Fibroblast of skin of abdomen (primary cell): ENCODE measurements around the gene DKKL1. TPM values are rescaled to one million over a fixed set of nuclear protein-coding genes. Genes with fewer than 3 reads are reported as not detected.
"Not testable (repeated sequence)": the region's sequence is repeated elsewhere in the genome, so short reads cannot be mapped to it uniquely, and the experiment has no call there.

ENCODE experiments used
- DNase-seq: peaks from one replicate; pipeline ENCODE4 v3.0.0-alpha.2; 2013
- polyA plus RNA-seq, 2 experiments: library from polyadenylated mRNA; unstranded; fragments of 120-200 nt; gene quantifications; one replicate each; pipeline ENCODE4 v1.2.1, GENCODE V29; 2013; ENCODE audit not compliant: insufficient read length in 2 of 2

DKKL1 gene
- polyA plus RNA-seq (2013, experiment 1 of 2; ENCODE audit: insufficient read length) = 0.90 TPM
- polyA plus RNA-seq (2013, experiment 2 of 2; ENCODE audit: insufficient read length) = 0.88 TPM

GRCh38 chr19:49363268-49364082, at the start of gene DKKL1:
Gene DKKL1 (plus strand): TSS chr19:49363877. CDS start chr19:49363999, 122 bp downstream.
- DNase-seq = peak; percentile 99

- DNase-seq = no peak
These were observed 48.6 kb upstream of the DKKL1 start for GRCh38 chr19:49315111-49315510.

- no peak for DNase-seq
These were observed 47.4 kb upstream of the DKKL1 start for GRCh38 chr19:49316284-49316683.

GRCh38 chr19:49318296-49318695, 45.4 kb upstream of the DKKL1 start:
- DNase-seq = no peak

- no peak for DNase-seq
These were observed 38.7 kb upstream of the DKKL1 start, which contains the start of gene SLC6A16 for GRCh38 chr19:49324801-49325576. Gene SLC6A16 (minus strand): TSS chr19:49325191. CDS start chr19:49311347, 13,844 bp downstream.

GRCh38 chr19:49325756-49326155, 37.9 kb upstream of the DKKL1 start:
- DNase-seq = not testable (repeated sequence)

DNA sequence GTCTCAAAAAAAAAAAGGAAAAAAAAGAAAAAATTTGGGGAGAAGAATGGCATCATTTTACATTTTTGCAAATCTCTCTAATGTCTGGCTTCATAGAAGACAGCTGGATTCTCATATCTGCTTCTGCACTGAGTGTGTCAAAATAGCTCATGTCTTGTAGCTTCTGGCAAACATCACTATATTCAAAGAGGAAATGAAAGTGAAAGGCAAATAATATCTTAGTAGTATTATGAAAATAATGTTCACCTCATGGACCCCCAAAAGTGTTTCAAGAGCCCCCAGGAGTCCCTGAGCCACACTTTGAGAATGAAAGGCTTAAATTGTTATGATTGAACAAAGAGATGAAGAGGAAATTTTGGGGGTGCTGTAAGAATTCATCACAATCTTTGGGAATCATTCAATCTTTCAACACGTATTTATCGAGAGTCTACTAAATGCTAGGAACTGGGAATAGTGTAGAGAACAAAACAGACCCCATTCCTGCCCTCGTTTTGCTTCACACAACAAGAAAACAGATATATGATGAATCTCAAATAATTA, 37.4 kb upstream of the DKKL1 start:
- no peak for DNase-seq

- DNase-seq = peak; percentile 20
These were observed 35.7 kb upstream of the DKKL1 start for GRCh38 chr19:49327878-49328544.

DNA sequence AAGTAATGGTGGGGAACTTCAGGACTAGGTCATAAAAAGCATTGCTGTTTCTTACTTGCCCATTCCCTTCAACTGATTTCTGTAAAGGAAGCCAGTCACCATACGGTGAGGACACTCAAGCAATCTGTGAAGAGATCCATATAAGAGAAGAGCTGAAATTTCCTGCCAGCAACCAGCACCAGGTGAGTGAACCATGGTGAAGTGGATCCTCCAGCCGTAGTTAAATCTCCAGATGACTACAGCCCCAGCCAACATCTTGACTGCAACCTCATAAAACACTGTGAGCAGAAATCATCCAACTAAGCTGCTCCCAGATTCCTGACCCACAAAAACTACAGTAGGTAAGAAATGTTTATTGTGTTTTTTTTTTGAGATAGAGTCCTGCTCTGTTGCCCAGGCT, 34.9 kb upstream of the DKKL1 start:
- no peak for DNase-seq

DNA sequence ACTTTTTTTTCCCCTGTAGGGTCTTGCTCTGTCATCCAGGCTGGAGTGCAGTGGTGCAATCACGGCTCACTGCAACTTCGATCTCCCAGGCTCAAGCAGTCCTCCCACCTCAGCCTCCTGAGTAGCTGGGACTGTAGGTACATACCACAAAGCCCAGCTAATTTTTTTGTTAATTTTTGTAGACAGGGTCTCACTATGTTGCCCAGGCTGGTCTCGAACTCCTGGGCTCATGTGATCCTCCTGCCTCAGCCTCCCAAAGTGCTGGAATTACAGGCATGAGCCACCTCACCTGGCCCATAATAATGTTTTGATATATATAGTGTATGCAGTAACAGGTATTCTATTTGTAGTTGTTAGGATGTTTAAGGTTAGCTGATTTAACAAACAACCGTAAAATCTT, 32.5 kb upstream of the DKKL1 start:
- not testable (repeated sequence) for DNase-seq

- peak; percentile 39 for DNase-seq
These were observed 32.0 kb upstream of the DKKL1 start for GRCh38 chr19:49331616-49332055.

DNA sequence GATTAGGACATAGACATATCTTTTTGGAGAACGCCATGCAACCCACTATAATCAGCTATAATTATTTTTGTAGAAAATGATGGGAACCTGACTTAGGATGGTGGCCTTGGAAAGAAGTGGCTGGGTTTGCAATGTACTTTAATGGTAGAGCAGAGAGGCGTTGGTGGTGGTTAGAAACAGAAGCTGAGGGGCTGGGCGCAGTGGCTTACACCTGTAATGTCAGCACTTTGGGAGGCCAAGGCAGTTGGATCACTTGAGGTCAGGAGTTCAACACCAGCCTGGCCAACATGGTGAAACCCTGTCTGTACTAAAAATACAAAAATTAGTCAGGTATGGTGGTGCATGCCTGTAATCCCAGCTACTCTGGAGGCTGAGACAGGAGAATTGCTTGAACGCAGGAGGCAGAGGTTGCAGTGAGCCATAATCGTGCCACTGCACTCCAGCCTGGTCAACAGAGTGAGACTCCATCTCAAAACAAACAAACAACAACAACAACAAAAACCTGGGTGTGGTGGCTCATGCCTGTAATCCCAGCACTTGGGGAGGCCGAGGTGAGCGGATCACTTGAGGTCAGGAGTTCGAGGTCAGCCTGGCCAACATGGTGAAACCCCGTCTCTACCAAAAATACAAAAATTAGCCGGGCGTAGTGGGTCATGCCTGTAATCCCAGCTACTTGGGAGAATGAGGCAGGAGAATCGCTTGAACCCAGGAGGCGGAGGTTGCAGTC, 30.8 kb upstream of the DKKL1 start:
- not testable (repeated sequence) for DNase-seq

- peak; percentile 12 for DNase-seq
These were observed 30.3 kb upstream of the DKKL1 start for GRCh38 chr19:49333418-49333805.

DNA sequence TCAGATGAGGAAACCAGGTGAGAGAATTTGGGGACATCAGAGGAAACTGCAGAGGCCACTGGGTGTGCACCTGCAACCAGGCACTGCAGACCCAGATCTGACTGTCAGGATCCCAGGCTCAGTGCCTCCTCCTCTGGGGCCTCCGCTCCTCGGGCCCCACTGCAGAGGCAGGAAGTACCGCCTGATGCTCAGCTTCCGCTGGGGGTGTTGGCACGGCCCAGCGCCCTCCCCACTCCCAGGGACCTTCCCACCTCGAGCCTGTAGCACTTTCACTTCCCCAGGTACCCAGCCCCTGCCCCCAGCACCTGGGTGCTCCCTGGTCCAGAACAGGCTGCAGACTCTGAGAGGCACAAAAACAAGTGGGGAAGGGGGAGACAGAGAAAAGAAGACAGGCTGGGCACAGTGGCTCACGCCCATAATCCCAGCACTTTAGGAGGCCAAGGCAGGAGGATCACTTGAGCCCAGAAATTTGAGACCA, 29.8 kb upstream of the DKKL1 start:
- no peak for DNase-seq

GRCh38 chr19:49335071-49335783, 28.4 kb upstream of the DKKL1 start, which contains the start of gene CD37:
Gene CD37 (plus strand): TSS chr19:49335406. CDS start chr19:49335541, 135 bp downstream.
- no peak for DNase-seq

GRCh38 chr19:49335784-49336481, 27.7 kb upstream of the DKKL1 start:
- no peak for DNase-seq

DNA sequence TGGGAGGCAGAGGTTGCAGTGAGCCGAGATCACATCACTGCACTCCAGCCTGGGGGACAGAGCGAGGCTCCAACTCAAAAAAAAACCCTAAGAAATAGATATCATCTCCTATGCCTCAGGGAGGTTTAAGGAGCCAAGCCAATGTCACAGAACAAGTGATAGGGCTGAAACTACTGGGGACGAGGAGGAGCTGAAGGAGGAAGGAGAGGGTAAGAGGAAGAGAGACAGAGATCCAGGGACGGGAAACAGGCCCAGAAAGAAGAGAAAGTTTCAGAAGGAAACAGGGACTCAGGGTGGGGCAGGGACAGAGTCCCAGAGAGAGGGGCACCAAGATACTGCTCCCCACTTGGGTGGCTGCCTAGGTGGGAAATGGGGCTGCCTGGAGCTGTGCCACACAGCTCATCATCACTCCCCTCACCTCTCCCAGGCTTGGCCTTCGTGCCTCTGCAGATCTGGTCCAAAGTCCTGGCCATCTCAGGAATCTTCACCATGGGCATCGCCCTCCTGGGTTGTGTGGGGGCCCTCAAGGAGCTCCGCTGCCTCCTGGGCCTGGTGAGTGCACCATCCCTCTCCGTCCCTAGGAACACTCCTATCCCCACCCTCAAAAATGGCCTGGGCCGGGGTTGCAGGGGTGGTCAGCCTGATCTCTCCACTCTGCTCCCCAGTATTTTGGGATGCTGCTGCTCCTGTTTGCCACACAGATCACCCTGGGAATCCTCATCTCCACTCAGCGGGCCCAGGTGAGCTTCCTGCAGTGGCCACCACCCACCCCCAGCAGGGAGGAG, 27.0 kb upstream of the DKKL1 start:
- DNase-seq = no peak

- no peak for DNase-seq
These were observed 26.2 kb upstream of the DKKL1 start for GRCh38 chr19:49337267-49338022.
